ENCODE results near the gene PSME3. TPM values are rescaled to one million over a fixed set of nuclear protein-coding genes. Genes with fewer than 3 reads are reported as not detected.

Gene PSME3
- total RNA-seq, 1 experiment from 2014 or later = 163 TPM

GRCh38 chr17:42865638-42866094 lies 32.5 kb downstream of the PSME3 start:
- no peaks in the 10 kb centered on the region for H3K9me3 ChIP-seq (ENCODE audit: control insufficient read depth in 1 of 2, insufficient read depth in 1 of 2, low read depth in 1 of 2, low read length in 2 of 2)
- ChIA-PET POLR2A (no interaction called here), RAD21 (ENCODE audit: low non-redundant PET in 1 of 2, low total read pairs in 2 of 2, uncharacterized antibody in 2 of 2, unreplicated experiment in 2 of 2) (no interaction called here), CTCF (no interaction called here)
- H3K9ac ChIP-seq (ENCODE audit: low read length) = no peak overlapping the region
- ATAC-seq = no peak
- no peaks in the 10 kb centered on the region for H3K79me2 ChIP-seq (ENCODE audit: insufficient read depth, low read length)
- no peak for DNase-seq (ENCODE audit: low read depth, low spot score)
- H3K4me1 ChIP-seq (ENCODE audit: control insufficient read depth in 1 of 2, insufficient read depth in 2 of 2, low read length in 2 of 2) = peaks cover 0 to 3% of the 10 kb centered on the region in 2 experiments; a peak in 1 of 4 replicates
- no peak overlapping the region for H3K4me2 ChIP-seq (ENCODE audit: low read length)
- H3K9me2 ChIP-seq (ENCODE audit: insufficient read depth) = no peaks in the 10 kb centered on the region
- H3K27me3 ChIP-seq (ENCODE audit: insufficient read depth, low read length) = no peaks in the 10 kb centered on the region
- no peaks in the 10 kb centered on the region for H3K36me3 ChIP-seq (ENCODE audit: control insufficient read depth in 1 of 2, insufficient read depth in 2 of 2, low read length in 2 of 2)
- no peak for TF ChIP-seq POLR2A (IDR thresholded peaks at IDR 0.05; ENCODE audit: borderline replicate concordance, extremely low read depth, insufficient read depth, insufficient read length)
- no peak for TF ChIP-seq SIN3A (IDR thresholded peaks at IDR 0.05; ENCODE audit: low read depth)
- no peak for TF ChIP-seq JUND (IDR thresholded peaks at IDR 0.05)
- no peak for TF ChIP-seq ZNF274 (IDR thresholded peaks at IDR 0.05; ENCODE audit: low read depth, low read length)
- TF ChIP-seq EGR1 (IDR thresholded peaks at IDR 0.05; ENCODE audit: low read depth) = no peak
- TF ChIP-seq CBX3 (IDR thresholded peaks at IDR 0.05; ENCODE audit: low read depth) = no peak
- no peak for TF ChIP-seq EZH2 (IDR thresholded peaks at IDR 0.05)
- no peak for TF ChIP-seq YY1 (IDR thresholded peaks at IDR 0.05; ENCODE audit: extremely low read depth, insufficient replicate concordance, low read depth, low read length)
- TF ChIP-seq REST (IDR thresholded peaks at IDR 0.05; ENCODE audit: low read depth) = no peak
- no peak for TF ChIP-seq TCF7L2 (IDR thresholded peaks at IDR 0.05; ENCODE audit: borderline replicate concordance, extremely low read depth, insufficient read depth, insufficient read length)
- no peak overlapping the region for H3K27ac ChIP-seq (ENCODE audit: low read depth, low read length)
- intact Hi-C loops (cut with micrococcal nuclease) = no loop called here
- BruUV-seq (replicated peaks) = no TSS peak
- H2AFZ ChIP-seq (ENCODE audit: low read depth, low read length, poor library complexity, severe bottlenecking) = no peak overlapping the region
- H4K20me1 ChIP-seq (ENCODE audit: insufficient read depth) = no peaks in the 10 kb centered on the region
- no peak overlapping the region for H3K4me3 ChIP-seq (replicated peaks in 1 of 2; ENCODE audit: low read depth in 1 of 2, low read length in 2 of 2)
